ENCODE data around the gene VSTM4. TPM values are rescaled to one million over a fixed set of nuclear protein-coding genes. Genes with fewer than 3 reads are reported as not detected.

Gene VSTM4
- polyA plus RNA-seq, 1 donor: 15.8 TPM

DNA sequence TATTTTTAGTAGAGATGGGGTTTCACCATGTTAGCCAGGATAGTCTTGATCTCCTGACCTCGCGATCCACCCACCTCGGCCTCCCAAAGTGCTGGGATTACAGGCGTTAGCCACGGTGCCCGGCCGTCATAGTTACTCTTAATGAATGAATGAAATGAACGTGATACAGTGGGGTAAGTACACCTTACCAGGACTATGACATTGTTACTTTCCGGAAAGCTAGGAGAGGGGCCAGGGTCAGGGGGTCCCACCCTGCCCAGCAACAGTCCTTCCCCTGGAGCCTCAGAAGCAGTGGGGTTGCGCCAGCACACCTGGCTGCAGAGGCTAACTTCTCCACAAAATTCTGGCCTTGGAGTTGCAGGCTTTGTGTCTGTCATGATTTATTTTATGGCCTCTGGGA, 21.4 kb downstream of the VSTM4 start:
- DNase-seq: no peak

DNA sequence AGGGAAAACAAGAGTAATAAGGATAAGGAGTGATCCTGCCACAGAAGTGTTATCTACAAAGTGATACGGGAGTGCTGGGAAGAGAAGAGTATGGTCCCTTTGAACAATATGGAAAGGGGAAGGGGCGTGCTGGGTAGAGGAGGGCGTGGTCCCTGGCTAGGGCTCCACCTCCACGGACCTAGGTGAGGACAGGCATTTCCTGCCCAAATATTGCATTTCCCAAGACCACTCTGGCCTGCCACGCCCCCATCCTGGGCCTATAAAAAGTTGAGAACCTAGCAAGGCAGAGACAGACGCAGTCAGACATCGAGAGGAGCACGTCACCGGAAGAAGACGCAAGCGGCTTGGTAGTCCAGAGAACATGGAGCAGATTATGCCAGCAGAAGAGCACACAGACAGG, 22.8 kb downstream of the VSTM4 start:
- DNase-seq: no peak

DNA sequence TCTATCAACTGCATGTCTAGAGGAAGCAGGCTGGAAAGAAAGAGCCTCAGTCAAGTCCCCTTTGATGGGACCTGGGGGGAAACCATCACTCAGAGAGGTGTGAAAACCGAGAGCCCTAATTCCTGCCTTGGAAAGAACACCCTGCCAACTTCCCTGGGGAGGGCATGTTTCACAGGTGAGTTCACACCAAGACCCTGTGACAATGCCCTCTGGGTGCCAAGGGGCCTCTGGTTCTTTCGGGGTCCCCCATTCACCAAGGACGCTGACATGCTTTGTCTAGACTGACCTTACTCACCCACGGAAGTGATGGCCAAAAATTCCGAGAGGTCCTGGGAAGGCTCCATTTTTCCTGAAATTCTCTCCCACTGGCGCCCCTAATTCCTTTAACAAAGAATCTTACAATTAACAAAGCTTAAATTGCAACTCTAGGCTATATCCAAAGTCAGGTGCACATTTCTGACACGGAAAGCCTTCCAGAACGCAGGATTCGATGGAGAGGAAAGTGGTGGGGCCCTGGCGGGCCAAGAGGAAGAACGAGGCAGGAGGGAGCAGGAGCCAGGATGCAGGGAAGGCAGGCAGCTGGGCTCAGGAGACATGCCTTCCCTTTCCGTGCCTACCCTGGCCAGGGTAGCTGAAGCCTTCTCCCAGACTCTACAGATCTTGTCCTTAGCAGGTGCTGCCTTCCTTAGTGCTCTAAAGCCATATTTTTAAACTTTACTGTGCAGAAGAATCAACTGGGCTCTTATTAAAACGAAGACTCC, 23.7 kb downstream of the VSTM4 start:
- DNase-seq: no peak

DNA sequence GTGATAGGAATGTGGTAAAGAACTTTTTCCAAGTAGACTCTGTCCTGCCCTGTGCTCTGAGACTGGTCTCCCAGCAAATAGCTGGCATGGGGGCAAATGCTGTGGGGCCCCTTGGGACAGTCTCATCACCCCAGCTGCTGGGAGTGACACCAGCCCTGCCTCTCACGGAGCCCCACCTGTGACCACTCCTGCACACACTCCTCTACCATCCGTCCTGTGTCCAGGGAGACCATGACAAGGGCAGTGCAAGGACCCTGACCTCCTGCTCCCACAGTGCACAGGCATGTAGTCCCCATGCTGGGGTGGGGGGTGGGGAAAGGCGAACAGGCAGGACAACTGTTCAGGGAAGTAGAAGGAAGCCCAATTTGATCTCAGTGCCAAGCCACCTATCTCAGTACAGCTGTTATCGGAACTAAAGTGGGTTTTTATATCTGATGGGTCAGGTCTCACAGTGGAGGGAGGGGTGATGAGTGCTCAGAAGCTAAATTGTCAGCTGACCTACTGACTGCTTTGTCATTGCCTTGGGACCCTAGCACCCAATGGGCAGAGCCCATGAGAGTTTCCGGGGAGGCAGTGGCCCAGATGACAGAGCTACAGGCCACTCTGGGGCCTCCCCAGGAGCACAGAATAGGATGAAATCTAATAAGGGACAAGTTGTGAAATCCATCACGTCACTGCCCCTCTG, 24.5 kb downstream of the VSTM4 start:
- DNase-seq: no peak

DNA sequence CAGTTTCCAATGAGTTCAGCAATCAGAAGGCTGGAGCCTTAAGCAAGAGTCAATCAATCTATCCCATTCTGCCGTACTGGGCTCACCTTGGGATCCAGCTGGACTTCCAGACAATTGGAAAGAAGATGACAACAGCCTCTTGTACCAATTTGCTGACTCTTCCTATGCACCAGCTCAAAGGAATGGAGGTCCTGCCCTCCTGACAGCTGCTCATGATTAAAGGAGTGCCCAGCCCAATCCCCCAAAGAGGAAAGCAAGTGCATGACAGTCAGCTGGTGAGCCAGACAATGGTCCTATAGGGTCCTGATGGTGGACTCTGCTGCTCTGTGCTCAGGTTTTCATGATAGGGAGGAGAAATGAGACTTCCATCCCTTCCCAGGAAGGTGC, 25.1 kb downstream of the VSTM4 start:
- DNase-seq: no peak

DNA sequence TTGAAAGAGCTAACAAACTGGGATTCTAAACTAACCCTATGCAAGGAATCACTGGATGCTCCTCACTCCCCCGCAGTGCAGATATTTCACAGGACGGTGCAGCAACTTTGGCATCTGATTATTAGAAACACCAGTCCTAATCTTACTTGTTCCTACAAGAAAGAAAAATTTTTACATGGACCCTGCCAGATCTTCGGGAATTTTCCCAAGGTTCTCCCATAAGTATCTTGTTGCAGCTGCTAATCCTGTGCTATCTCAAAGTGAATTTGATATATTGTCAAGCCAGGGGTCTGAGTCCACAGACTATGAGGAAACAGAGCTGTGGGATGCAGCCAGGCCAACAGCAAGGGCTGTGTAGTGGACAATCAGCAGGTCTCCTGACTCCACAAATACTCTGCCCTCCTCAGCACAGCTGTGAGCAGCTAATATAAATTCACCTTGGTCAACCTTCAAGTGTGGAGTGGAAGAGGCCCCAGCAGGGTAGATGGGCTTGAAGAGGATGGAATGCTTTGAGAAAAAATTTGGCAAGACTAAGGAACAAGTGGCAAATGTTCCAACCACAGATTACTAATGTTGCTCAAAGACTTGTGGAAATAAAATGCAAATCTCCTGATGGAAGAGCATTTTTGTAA, 25.6 kb downstream of the VSTM4 start:
- DNase-seq: no peak

DNA sequence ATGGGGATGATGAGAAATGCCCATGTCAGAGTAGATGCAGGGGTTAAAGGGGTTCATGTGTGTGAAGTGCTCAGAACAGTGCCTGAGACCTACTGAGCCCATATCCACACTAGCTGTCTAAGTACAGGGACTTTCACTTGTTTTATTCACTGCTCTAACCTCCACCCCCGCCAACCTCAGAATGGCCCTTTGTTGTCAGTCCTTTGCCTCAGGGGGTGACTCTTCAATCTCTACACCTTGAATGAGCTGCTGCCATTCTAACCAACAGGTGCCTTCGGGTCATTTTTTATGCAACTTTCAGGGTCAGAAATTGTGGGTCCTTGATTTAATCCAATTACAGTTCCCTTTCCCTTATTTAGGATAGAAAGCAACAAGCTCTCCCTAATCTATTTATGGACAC, 26.2 kb downstream of the VSTM4 start:
- DNase-seq: no peak

DNA sequence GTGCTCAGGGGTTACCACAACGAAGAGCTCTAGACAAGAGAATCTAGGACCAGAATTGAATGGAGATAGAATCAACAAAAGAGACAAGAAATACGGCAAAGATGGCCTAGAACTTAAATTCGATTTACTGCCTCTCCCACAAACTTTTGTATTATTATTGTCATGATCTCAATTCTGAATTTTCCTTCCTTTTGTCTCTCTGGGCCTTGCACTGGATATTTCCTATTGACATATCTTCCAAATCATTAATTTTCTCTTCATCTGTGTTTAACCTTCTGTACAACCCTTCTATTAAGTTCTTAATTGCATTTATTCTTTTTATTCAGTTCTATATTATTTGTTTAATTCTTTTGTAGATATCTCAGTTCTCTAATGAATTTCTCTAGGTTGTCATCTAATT, 28.4 kb downstream of the VSTM4 start:
- DNase-seq: no peak

DNA sequence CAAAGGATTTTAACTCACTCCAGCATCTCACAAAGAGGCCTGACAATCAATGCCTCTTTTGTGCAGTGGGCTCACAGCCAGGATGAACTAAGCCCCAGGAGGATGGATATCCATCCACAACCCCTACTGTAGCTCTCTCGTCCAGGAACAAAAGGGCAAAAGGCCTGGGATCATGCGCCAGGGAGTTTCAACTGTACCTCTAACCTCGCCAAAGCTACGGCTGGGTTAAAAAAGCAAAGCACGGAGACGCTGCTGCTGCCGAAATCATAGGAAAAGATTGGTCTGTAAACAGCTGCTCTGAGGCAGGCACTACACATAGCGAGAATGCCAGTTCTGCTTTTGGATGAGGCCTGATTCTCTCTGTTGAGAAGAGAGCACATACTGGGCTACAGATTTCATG, 32.1 kb downstream of the VSTM4 start:
- DNase-seq: no peak

DNA sequence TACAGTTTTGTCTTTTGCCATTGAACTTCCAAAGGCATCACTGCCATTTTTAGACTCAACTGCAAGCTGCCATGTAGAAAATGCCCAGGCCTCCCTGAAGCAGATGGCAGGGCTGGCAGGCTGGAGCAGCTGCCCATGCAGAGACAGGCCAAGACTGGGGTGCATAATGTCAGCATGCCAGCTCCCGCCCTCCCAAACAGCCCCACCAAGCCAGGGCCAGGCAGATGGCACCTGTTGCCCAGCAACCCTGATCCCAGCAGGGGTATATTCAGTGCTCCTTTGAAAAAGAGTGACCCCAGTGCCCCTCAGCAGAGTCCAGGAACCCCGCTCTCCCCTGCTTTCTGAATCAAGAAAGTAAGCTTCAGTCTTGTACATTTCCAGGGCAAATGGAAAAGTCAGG, 32.6 kb downstream of the VSTM4 start:
- no peak for DNase-seq

DNA sequence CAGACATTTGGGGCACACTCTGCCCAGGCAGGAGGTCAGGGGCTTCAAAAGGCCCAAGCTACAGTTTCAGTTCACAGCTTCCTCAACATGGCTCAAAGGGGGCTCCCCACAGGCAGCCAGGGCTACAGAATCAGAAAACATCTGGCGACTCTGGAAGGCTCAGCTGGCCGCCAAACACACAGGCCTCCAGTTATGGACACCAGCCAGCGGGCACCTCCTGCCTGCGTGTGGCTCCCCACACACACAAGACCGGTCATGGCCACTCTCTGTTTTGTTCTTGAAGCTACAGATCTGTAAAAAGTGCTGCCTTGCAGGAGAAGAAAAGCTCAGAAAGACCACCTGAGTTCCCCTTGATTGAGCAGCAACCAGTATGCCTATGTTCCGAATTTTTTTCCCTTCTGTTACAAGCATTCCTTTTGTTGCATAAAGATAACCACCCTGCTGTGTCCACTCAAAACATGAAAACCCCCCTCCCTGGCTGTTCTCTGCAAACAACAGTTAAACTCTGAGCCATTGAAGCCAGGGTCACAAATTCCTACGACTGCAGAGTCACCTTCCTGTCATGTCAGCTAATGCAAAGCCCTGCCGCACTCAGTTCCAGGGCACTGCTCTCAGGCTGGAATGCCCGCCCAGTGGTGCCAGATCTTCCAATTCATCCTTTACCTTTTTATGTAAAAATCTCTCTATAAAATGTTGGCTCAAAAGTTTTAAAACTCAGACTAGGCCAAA, 33.6 kb downstream of the VSTM4 start:
- DNase-seq: no peak

DNA sequence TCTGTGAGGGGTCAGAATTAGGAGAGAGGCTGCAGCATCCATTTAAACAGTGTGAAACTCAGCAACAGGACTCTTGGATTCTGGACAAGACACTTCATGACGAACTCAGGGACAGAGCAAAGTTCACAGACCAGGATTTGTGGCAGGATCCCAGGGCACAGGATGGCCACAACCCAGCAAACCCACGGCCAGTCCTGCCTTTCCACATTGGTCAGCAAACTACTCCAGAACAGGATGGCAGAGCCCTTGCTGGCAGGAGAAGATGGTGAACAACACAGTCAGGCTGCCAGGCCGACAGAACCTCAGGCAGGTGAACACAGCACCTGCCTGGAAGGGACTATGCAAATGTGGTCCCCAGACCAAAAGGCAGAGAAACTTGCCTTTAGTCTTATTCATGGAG, 34.4 kb downstream of the VSTM4 start:
- DNase-seq: no peak

DNA sequence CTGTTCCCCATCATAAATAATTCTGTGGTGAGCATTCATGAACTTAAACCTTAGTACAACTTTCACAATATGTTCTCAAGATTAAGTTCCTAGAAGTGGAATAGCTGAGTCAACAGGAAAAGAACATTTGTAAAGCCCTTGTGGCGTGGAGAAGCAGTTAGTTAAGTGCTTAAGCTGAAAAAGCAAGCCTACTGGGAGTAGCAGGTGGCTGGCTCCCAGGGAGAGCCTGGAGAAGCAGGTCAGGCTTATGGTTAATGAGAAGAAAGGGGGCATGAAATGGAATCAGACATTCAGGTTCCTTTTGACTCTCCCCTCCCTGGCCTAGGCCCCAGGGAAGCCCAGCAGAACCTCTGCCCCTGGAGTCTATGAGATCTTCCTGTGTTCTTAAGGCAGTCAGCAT, 35.3 kb downstream of the VSTM4 start:
- no peak for DNase-seq

DNA sequence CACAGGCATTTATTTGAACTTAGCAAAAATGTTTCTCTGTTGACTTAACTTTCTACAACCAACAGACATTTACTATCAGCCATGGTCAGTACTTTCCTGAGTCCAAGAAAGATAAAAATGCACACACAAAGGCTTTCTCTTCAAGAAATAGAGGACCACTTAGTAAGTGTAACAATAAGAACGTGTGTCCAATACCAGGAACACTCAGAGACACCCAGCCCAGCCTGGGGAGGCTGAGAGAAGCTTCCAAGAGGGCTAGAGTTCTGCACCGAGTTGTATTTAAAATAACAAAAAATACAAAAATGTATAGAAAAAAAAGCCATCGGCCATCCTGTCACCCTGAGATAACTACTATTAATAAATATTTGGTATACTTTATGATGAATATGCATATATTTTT, 35.8 kb downstream of the VSTM4 start:
- no peak for DNase-seq

DNA sequence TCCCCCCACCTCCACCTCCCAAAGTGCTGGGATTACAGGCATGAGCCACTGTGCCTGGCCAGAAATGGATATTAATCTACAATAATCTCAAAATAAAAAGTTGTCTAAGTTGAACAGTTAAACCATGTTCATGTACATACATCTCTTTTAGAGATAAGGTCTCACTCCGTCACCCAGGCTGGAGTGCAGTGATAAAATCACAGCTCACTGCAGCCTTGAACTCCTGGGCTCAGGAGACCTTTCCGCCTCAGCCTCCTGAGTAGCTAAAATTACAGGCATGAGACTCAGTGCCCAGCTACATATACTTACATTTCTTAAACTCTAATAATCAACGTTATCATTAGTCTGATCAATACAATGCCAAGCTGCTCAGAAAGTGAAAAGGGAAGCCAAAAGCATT, 36.2 kb downstream of the VSTM4 start:
- DNase-seq: no peak

DNA sequence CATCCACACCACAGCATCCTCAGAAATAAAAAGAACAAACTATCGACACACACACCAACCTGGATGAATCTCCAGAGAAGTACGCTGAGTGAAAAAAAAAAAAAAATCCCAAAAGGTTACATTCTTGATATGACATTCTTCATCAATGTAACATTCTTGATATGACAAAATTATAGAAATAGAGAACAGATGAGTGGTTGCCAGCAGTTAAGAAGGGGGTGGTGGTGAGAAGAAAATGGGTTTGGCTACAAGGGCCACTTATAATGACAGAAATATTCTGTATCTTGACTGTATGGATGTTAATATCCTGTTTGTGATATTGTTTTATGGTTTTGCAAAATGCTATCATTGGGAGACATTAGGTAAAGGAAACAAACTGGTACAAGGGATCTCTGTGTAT, 36.9 kb downstream of the VSTM4 start:
- no peak for DNase-seq

DNA sequence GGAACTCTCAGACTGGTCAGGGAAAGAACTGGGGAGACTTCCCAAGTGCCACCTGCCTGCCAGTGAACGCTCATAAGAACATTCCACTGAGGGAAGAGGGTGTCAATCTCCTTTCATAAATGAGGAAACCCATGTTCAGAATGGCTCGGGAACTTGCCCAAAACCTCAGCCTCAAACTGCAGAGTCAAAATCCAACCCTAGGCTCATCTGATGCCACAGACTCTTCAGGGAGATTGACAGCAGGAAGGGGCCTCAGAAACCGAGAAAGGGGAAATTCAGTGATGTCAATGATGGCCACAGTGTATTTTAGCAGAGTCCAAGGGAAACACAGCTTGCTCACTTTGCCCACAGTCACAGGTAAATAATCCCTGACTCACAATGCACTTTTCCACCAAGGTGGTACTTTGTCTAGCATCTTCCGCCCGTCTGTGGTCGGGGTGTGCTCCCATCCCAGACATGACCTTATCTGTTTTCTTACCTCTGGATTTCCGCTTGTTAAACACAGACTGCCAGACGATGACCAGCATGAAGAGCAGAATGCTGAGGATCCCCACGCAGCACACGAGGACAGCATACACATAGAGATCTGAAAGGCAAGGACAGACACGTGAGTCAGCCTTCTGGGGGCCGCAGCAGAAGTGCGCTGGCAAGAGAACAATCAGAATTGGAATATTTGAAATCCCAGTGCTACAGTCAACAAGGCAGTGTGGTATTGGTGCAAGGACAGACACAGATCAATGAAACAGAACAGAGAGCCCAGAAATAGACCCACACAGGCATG, 38.4 kb downstream of the VSTM4 start:
- no peak for DNase-seq

DNA sequence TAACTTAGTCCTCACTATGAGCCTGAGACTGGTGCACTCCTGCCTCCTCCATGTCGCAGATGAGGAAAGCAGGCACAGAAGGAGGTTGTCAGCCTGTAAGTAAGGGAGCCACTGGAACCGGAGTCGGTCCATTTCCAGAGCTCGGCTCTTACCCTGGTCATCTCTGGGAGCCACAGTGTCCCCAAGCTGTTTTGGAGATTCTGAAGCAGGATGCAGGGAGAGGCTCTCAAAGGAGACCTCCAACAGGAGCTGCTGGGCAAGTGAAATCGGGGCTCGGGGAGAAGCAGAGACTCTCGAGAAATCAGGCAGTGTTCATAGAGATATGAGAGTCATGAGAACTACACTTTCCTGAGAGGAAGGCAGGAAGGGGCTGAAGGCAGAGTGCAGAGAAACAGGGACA, 39.0 kb downstream of the VSTM4 start:
- no peak for DNase-seq

DNA sequence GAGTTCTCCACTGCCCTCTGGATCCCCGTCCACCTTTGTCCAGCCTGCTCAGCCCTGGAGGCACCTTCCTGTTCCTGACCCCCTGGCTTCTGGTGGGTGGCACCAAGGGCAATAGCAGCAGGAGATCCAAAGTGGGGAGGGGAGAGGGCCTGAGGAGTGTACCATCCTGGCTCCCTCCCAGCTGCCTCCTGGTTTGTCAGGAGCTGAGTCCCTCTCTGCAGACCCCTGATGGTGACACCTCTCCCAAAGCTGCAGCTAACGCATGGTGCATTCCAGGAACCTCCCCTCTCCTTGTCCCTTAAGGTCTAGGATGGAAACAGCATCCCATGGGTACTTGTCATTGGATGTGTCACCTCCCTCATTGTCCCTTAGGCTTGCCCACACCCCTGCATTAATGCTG, 39.6 kb downstream of the VSTM4 start:
- no peak for DNase-seq

DNA sequence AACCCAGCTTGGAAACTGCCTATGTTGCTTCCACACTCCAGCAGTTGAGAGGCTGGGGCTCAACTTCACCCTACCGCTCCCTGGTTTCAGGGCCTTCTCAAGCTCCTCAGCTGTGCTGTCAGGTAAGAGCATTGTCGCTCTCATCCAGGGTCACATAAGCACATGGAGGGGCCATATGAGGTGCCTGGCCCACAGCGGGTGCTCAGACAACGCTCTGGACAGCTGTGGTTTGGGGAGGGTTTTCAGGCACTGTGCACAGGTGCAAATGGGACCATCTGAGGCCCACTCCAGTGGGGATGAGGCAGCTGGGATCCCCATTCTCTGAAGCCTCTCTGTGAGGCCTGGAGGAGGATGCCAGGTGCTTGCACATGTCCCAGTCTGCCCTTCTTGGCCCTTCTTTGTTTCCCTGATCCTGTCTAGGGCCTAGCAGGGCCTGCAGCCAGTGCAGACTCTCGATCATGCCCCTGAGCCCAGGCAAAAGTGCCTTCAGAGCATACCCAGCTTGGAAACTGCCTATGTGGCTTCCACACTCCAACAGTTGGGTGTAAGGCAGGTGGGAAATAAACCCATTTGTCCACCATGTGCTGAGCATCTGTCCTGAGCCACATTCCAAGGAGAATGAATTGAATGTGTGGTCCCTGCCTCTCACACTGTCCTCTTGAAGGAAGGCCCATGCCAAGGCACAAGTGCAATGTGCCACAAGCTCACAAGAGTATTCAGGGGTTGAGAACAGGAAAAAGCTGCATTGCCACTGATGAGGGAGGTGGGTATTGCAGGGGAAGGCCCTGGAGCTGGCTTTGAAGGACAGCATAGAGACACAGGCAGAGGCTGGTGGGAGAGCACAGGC, 40.3 kb downstream of the VSTM4 start:
- no peak for DNase-seq

All from left kidney (tissue), 2 donors.